Adrenal gland (tissue), 5 donors: ENCODE data around the gene NEO1.
A peak's percentile ranks its signal among the peaks of the same experiment; 100 is the strongest.

Experiments used
- POLR2A ChIP-seq, 2 donors: fragments of 450-650 bp; IDR thresholded peaks; one replicate each; pipeline ENCODE4 v1.6.1; 2017; ENCODE audit warnings: antibody characterized with exemption in 2 of 2, mild to moderate bottlenecking in 2 of 2, moderate library complexity in 1 of 2
- TF ChIP-seq, protein P1 (sequence below), 6 experiments: fragments of 450-650 bp in 4 of 6; fragments of 200-600 bp in 2 of 6; sonication (generic) in 1 of 6; IDR thresholded peaks; 1 replicate in 5 of 6; 2 replicates in 1 of 6; pipeline versions ENCODE4 v1.5.1 to v1.8.0; 2016 to 2021; ENCODE audit warnings: antibody characterized with exemption in 6 of 6, mild to moderate bottlenecking in 2 of 6, moderate library complexity in 1 of 6
- donor health status: DM: no; HTN: no; CAD: no.

- TF ChIP-seq, protein P1, sequence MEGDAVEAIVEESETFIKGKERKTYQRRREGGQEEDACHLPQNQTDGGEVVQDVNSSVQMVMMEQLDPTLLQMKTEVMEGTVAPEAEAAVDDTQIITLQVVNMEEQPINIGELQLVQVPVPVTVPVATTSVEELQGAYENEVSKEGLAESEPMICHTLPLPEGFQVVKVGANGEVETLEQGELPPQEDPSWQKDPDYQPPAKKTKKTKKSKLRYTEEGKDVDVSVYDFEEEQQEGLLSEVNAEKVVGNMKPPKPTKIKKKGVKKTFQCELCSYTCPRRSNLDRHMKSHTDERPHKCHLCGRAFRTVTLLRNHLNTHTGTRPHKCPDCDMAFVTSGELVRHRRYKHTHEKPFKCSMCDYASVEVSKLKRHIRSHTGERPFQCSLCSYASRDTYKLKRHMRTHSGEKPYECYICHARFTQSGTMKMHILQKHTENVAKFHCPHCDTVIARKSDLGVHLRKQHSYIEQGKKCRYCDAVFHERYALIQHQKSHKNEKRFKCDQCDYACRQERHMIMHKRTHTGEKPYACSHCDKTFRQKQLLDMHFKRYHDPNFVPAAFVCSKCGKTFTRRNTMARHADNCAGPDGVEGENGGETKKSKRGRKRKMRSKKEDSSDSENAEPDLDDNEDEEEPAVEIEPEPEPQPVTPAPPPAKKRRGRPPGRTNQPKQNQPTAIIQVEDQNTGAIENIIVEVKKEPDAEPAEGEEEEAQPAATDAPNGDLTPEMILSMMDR (IDR thresholded peaks at IDR 0.05): peak in 4 of 6 experiments; percentile 16 to 32 (median 24)
- TF ChIP-seq POLR2A (IDR thresholded peaks at IDR 0.05): no peak
Measured at GRCh38 chr15:73284090-73284716, 231.9 kb downstream of the NEO1 start.
